ENCODE data around the gene COG1. TPM values are rescaled to one million over a fixed set of nuclear protein-coding genes. Genes with fewer than 3 reads are reported as not detected.

Gene COG1
- total and polyA plus RNA-seq, 2 of the 8 experiments (the other 6 are each of a cell fraction or from before 2014, with no cell fraction given) = 11.0 to 19.5 TPM

- Histone ChIP-seq H4K20me1 (replicated peaks in 1 of 2; ENCODE audit: control insufficient read depth in 1 of 2, insufficient read depth in 2 of 2, low read length in 2 of 2) (peaks cover 0 to 7% of the 10 kb centered on the region in 2 experiments), H3K27me3 (replicated peaks in 1 of 4; ENCODE audit: control insufficient read depth in 3 of 4, extremely low read depth in 1 of 4, insufficient read depth in 3 of 4, low read length in 3 of 4) (no peaks in the 10 kb centered on the region), H3K27ac (ENCODE audit: low read depth, low read length) (no peak overlapping the region), H3K4me1 (replicated peaks in 1 of 4; ENCODE audit: control insufficient read depth in 3 of 4, insufficient read depth in 4 of 4, low read length in 3 of 4) (peaks cover 0 to 4% (median 2%) of the 10 kb centered on the region in 4 experiments; a peak in 2 of 7 replicates), H3K9me3 (ENCODE audit: insufficient read depth in 2 of 2, low read depth in 1 of 2, low read length in 1 of 2) (no peaks in the 10 kb centered on the region), H3K56ac (replicated peaks; ENCODE audit: insufficient read length, low read depth, low read length) (no peak overlapping the region), H3K18ac (ENCODE audit: extremely low read depth, low read length) (no peak overlapping the region), H3K36me3 (ENCODE audit: control insufficient read depth in 2 of 4, insufficient read depth in 4 of 4, low read length in 3 of 4) (peaks cover 15 to 51% (median 36%) of the 10 kb centered on the region in 4 experiments), H2BK12ac (ENCODE audit: low read depth, low read length) (no peak overlapping the region), H4K91ac (replicated peaks; ENCODE audit: insufficient read length, low read length) (no peak overlapping the region), H2AK5ac (ENCODE audit: low read depth, low read length) (no peak overlapping the region), H3K79me1 (ENCODE audit: low read depth, low read length) (peaks cover 2% of the 10 kb centered on the region; the same call in 1 of the 2 replicates), H3K14ac (ENCODE audit: insufficient read length) (no peak overlapping the region), H2BK20ac (ENCODE audit: low read length) (no peak overlapping the region), H4K8ac (ENCODE audit: extremely low read depth, insufficient read depth, low read length) (no peak overlapping the region), H3K4me2 (ENCODE audit: insufficient read depth in 1 of 2, low read depth in 2 of 2, low read length in 2 of 2) (no peak overlapping the region), H3K4ac (replicated peaks; ENCODE audit: insufficient read length, low read depth, low read length) (no peak overlapping the region), H3K9ac (replicated peaks in 1 of 4; ENCODE audit: extremely low read depth in 1 of 4, low read depth in 3 of 4, low read length in 3 of 4) (no peak overlapping the region), H3K79me2 (ENCODE audit: control insufficient read depth in 1 of 2, insufficient read depth in 2 of 2, low read length in 2 of 2) (no peaks in the 10 kb centered on the region; a peak in 1 of 4 replicates), H2BK120ac (replicated peaks; ENCODE audit: low read depth, low read length) (no peak overlapping the region), H2AFZ (ENCODE audit: low read length) (no peak overlapping the region), H3K23ac (ENCODE audit: insufficient read length) (no peak overlapping the region), H4K5ac (ENCODE audit: insufficient read length, low read depth, low read length) (no peak overlapping the region), H3K4me3 (ENCODE audit: extremely low read depth in 1 of 4, insufficient read depth in 2 of 4, low read depth in 3 of 4, low read length in 4 of 4) (no peak overlapping the region), H2BK15ac (ENCODE audit: low read length) (no peak overlapping the region), H2BK5ac (ENCODE audit: low read depth, low read length) (no peak overlapping the region), H3K23me2 (ENCODE audit: low read depth, low read length) (peaks cover 4% of the 10 kb centered on the region)
- ChIA-PET CTCF (ENCODE audit: partially characterized antibody) (interaction anchor here (0.6 to 2.8 kb wide), 21 partner anchors 10 to 1082 kb away, joined by 3 to 20 read pairs (median 4); a partner anchor contains a TSS), POLR2A (ENCODE audit: partially characterized antibody) (interaction anchor here (0.7 to 3.0 kb wide), 4 partner anchors 8 to 35 kb away, joined by 4 to 8 read pairs (median 5); a partner anchor contains a TSS)
- 90% methylated on average over 5 of the region's 5 CpGs; no CpG with 5 or more reads in 1 of the 2 experiments for WGBS, 2 experiments (ENCODE audit: extremely low coverage in 1 of 2, insufficient coverage in 1 of 2, insufficient read length in 1 of 2, insufficient replicate concordance in 2 of 2, low coverage in 1 of 2, low lambda C conversion rate in 2 of 2, missing lambda C conversion rate in 1 of 2)
- DNase-seq (ENCODE audit: low read depth in 1 of 2, low spot score in 2 of 2) = no peak
- no peak for FAIRE-seq
- TF ChIP-seq JUN (IDR thresholded peaks at IDR 0.05; ENCODE audit: low read depth, low read length) (no peak), RBBP5 (IDR thresholded peaks at IDR 0.05; ENCODE audit: borderline replicate concordance, low read depth, low read length) (no peak), POLR2A (IDR thresholded peaks at IDR 0.05; ENCODE audit: control extremely low read depth in 1 of 2, low read depth in 2 of 2, low read length in 2 of 2) (no peak), RAD21 (IDR thresholded peaks at IDR 0.05 in 1 of 2, conservative IDR thresholded peaks at IDR 0.05 in 1 of 2; ENCODE audit: low read depth in 2 of 2, low read length in 2 of 2) (no peak), SIX5 (IDR thresholded peaks at IDR 0.05; ENCODE audit: low read depth, low read length) (no peak), TBP (IDR thresholded peaks at IDR 0.05; ENCODE audit: low read depth, low read length) (no peak), BCL11A (IDR thresholded peaks at IDR 0.05; ENCODE audit: low read depth in 2 of 2, low read length in 2 of 2) (no peak), FOSL1 (IDR thresholded peaks at IDR 0.05; ENCODE audit: insufficient read depth, low read depth, low read length) (no peak), SIN3A (conservative IDR thresholded peaks at IDR 0.05 in 1 of 2, IDR thresholded peaks at IDR 0.05 in 1 of 2; ENCODE audit: low read depth in 1 of 2, low read length in 2 of 2) (no peak), NANOG (IDR thresholded peaks at IDR 0.05; ENCODE audit: insufficient read depth, low read depth, low read length, poor library complexity, severe bottlenecking) (no peak), SP4 (IDR thresholded peaks at IDR 0.05; ENCODE audit: low read length) (no peak), HDAC6 (IDR thresholded peaks at IDR 0.05; ENCODE audit: low read depth, low read length) (no peak)
Observed at GRCh38 chr17:73197161-73197560, 4.3 kb downstream of the COG1 start.
